Erythroblast (primary cell): ENCODE results near the gene PRR20E.

Experiments used
- GATA1 ChIP-seq: IDR thresholded peaks from 2 replicates; pipeline ENCODE4 v1.6.1; 2011; ENCODE audit warnings: low read depth, mild to moderate bottlenecking, control low read depth, low read length, moderate library complexity
- POLR2A ChIP-seq: IDR thresholded peaks from 2 replicates; pipeline ENCODE4 v1.6.1; 2011; ENCODE audit warnings: mild to moderate bottlenecking, low read length

DNA sequence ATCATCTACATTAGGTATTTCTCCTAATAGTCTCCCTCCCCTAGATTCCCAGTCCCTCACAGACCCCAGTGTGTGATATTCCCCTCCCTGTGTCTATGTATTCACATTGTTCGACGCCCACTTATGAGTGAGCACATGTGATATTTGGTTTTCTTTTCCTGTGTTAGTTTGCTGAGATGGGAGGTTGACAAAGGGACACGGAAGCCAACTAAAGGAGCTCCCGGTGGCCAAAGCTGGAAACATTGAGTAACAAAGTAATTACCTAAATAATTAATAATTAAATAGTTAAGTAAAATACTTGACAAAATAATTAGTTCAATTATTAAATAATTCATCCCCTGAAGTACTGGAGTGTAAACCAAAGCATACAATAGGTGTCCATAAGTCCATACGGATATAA lies 28.0 kb upstream of the PRR20E start:
- TF ChIP-seq POLR2A (no peak), GATA1 (no peak)
